Measurements from ENCODE around the gene GADL1. TPM values are rescaled to one million over a fixed set of nuclear protein-coding genes. Genes with fewer than 3 reads are reported as not detected.

The GADL1 gene
- total RNA-seq, 2 experiments from 2014 or later: not detected

GRCh38 chr3:30934208-30934550, 39.7 kb upstream of the GADL1 start:
- Mint-ChIP-seq H3K36me3 (ENCODE audit: low read depth) (no peaks in the 10 kb centered on the region), H3K4me3 (no peak overlapping the region), H3K27ac (no peak overlapping the region), H3K27me3 (no peaks in the 10 kb centered on the region), H3K9me3 (peaks cover 3% of the 10 kb centered on the region), H3K4me1 (ENCODE audit: low read depth) (peaks cover 8% of the 10 kb centered on the region)
- CTCF ChIA-PET: interaction anchor here (1.1 to 1.7 kb wide), 5 partner anchors 8 to 835 kb away, joined by 3 to 5 read pairs (median 3); no protein-coding TSS in a partner anchor
- intact Hi-C loops (cut with micrococcal nuclease): no loop called here
- DNase-seq (peak; percentile 6), ATAC-seq (no peak)
- POLR2A ChIA-PET: no interaction called here
- TF ChIP-seq, protein P1, sequence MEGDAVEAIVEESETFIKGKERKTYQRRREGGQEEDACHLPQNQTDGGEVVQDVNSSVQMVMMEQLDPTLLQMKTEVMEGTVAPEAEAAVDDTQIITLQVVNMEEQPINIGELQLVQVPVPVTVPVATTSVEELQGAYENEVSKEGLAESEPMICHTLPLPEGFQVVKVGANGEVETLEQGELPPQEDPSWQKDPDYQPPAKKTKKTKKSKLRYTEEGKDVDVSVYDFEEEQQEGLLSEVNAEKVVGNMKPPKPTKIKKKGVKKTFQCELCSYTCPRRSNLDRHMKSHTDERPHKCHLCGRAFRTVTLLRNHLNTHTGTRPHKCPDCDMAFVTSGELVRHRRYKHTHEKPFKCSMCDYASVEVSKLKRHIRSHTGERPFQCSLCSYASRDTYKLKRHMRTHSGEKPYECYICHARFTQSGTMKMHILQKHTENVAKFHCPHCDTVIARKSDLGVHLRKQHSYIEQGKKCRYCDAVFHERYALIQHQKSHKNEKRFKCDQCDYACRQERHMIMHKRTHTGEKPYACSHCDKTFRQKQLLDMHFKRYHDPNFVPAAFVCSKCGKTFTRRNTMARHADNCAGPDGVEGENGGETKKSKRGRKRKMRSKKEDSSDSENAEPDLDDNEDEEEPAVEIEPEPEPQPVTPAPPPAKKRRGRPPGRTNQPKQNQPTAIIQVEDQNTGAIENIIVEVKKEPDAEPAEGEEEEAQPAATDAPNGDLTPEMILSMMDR (IDR thresholded peaks at IDR 0.05): peak; percentile 22

DNA sequence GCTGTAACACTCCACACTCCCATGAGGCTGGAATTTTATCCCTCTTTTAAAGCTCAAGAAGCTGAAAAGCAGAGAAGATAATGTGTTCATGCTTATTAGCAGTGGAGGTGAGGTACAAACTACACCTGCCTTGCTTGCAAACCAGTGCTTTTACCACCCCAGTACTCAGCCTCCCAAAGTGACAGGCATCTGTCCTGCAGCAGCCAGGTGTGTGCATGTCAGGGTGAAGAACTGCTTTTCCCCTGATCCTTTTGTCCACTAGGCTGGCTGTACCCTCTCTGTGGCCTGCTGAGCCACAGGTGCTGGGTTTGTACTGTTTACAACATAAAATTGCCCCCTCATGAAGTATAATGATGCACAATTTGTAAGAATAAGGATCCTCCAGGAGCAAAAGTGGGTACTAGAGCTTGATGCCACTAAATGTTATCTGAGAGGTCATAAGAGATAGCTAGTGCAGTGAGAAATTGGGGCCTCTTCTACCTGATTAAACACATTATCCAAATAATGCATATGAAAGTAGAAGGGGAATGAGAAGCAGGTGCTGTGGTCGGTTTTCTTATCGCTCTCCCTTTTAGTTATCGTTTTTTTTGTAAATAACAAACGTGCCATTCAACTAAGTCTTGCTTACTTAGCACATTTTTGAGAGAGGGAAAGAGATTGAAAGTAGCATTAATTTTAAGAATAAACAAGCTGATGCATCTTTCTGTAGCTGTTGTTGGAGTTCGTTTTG, 39.2 kb upstream of the GADL1 start:
- DNase-seq (no peak), ATAC-seq (no peak)
- POLR2A ChIA-PET: no interaction called here
- intact Hi-C loops (cut with micrococcal nuclease): no loop called here
- H3K9me3 Mint-ChIP-seq: peaks cover 3% of the 10 kb centered on the region
- H3K27me3 Mint-ChIP-seq: no peaks in the 10 kb centered on the region
- no peak overlapping the region for H3K27ac Mint-ChIP-seq
- H3K4me1 Mint-ChIP-seq (ENCODE audit: low read depth): peaks cover 8% of the 10 kb centered on the region
- CTCF ChIA-PET: interaction anchor here (1.1 to 1.7 kb wide), 5 partner anchors 8 to 835 kb away, joined by 3 to 5 read pairs (median 3); no protein-coding TSS in a partner anchor
- no peaks in the 10 kb centered on the region for H3K36me3 Mint-ChIP-seq (ENCODE audit: low read depth)
- no peak overlapping the region for H3K4me3 Mint-ChIP-seq
- TF ChIP-seq, protein P1 (IDR thresholded peaks at IDR 0.05): no peak

DNA sequence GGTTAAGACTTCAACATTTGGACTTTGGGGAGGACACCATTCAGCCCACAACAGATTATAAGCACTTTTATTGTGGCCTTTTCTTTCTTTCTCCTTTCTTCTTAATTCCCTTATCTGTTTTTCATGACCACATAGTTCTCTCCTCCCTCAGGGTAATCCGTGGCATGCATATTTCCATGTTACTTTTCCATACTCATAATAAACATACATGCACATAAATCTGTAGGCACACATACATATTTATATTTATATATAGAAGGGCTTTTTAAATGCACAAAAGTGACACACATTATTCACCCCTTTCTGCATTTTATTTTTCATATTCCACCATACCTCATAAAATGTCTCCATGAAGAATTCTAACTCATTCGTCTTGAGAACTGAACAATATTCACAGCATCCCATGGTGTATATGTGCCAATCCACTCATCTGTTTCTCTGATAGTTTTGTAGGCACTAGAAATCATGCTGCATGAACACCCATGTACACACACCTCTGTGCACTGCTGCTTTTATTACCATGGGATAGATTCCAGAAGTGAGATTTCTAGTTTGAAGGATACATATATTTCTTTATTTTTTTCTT, 38.1 kb upstream of the GADL1 start:
- H3K4me1 Mint-ChIP-seq (ENCODE audit: low read depth): peaks cover 8% of the 10 kb centered on the region
- no peak overlapping the region for H3K27ac Mint-ChIP-seq
- no peaks in the 10 kb centered on the region for H3K27me3 Mint-ChIP-seq
- intact Hi-C loops (cut with micrococcal nuclease): no loop called here
- ChIA-PET CTCF (no interaction called here), POLR2A (no interaction called here)
- H3K36me3 Mint-ChIP-seq (ENCODE audit: low read depth): no peaks in the 10 kb centered on the region
- DNase-seq: no peak
- peaks cover 3% of the 10 kb centered on the region for H3K9me3 Mint-ChIP-seq
- TF ChIP-seq, protein P1 (IDR thresholded peaks at IDR 0.05): no peak
- H3K4me3 Mint-ChIP-seq: no peak overlapping the region
- ATAC-seq: no peak

DNA sequence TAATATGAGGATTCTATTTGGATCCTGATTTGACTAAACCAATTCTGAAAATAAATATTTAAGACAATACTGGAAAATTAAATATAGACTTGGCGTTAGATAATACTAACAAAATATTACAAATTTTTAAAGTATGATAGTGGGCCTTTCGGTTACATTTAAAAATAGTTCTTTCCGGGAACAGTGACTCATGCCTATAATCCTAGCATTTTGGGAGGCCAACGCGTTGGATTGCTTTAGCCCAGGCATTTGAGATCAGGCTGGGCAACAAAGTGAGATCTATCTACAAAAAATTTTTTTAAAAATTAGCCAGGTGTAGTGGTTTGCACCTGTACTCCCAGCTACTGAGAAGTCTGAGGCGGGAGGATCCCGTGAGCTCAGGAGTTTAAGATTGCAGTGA, 30.3 kb upstream of the GADL1 start:
- POLR2A ChIA-PET: no interaction called here
- intact Hi-C loops (cut with micrococcal nuclease): no loop called here
- TF ChIP-seq, protein P1 (IDR thresholded peaks at IDR 0.05): no peak
- no peak overlapping the region for H3K27ac Mint-ChIP-seq
- CTCF ChIA-PET: no interaction called here
- H3K4me1 Mint-ChIP-seq (ENCODE audit: low read depth): no peaks in the 10 kb centered on the region
- peaks cover 3% of the 10 kb centered on the region for H3K27me3 Mint-ChIP-seq
- DNase-seq (no peak), ATAC-seq (no peak)
- H3K36me3 Mint-ChIP-seq (ENCODE audit: low read depth): no peaks in the 10 kb centered on the region
- H3K4me3 Mint-ChIP-seq: no peak overlapping the region
- H3K9me3 Mint-ChIP-seq: no peaks in the 10 kb centered on the region

GRCh38 chr3:30919564-30919963, 25.1 kb upstream of the GADL1 start:
- ChIA-PET CTCF (no interaction called here), POLR2A (no interaction called here)
- ATAC-seq: no peak
- Mint-ChIP-seq H3K27ac (no peak overlapping the region), H3K4me1 (ENCODE audit: low read depth) (no peaks in the 10 kb centered on the region), H3K27me3 (peaks cover 1% of the 10 kb centered on the region), H3K9me3 (peaks cover 1% of the 10 kb centered on the region), H3K36me3 (ENCODE audit: low read depth) (no peaks in the 10 kb centered on the region), H3K4me3 (no peak overlapping the region)
- TF ChIP-seq, protein P1 (IDR thresholded peaks at IDR 0.05): no peak
- intact Hi-C loops (cut with micrococcal nuclease): no loop called here
- DNase-seq: no peak
